Smooth muscle cell (in vitro differentiated cells): ENCODE data around the gene HDAC10. TPM values are rescaled to one million over a fixed set of nuclear protein-coding genes. Genes with fewer than 3 reads are reported as not detected.

Experiments
- DNase-seq: peaks from one replicate; lab custom pipeline; 2025; ENCODE audit not compliant: unreplicated experiment; lab: John Stamatoyannopoulos, UW
- H2AFZ ChIP-seq: fragments of 200-600 bp; sonication (generic); 2 replicates; pipeline ENCODE4 v1.6.0; 2016; ENCODE audit warnings: antibody characterized with exemption, low read depth, mild to moderate bottlenecking
- H3F3A ChIP-seq: fragments of 200-600 bp; sonication (generic); 2 replicates; pipeline ENCODE4 v1.6.0; 2017; ENCODE audit warnings: antibody characterized with exemption, low read depth
- H3K27ac ChIP-seq: fragments of 200-600 bp; sonication (generic); 2 replicates; pipeline ENCODE4 v1.5.1; 2016; ENCODE audit warnings: low read depth, mild to moderate bottlenecking
- H3K27me3 ChIP-seq: fragments of 200-600 bp; sonication (generic); 2 replicates; pipeline ENCODE4 v1.6.1; 2016; ENCODE audit warnings: low read depth, mild to moderate bottlenecking
- H3K36me3 ChIP-seq: fragments of 200-600 bp; sonication (generic); 2 replicates; pipeline ENCODE4 v1.5.1; 2016; ENCODE audit warnings: low read depth
- H3K4me1 ChIP-seq: fragments of 200-600 bp; sonication (generic); 2 replicates; pipeline ENCODE4 v1.5.1; 2016; ENCODE audit warnings: low read depth
- H3K4me2 ChIP-seq: fragments of 200-600 bp; sonication (generic); 2 replicates; pipeline ENCODE4 v1.6.0; 2016; ENCODE audit warnings: mild to moderate bottlenecking
- H3K4me3 ChIP-seq: fragments of 200-600 bp; sonication (generic); 2 replicates; pipeline ENCODE4 v1.5.1; 2016; ENCODE audit warnings: mild to moderate bottlenecking
- H3K79me2 ChIP-seq: fragments of 200-600 bp; sonication (generic); 2 replicates; pipeline ENCODE4 v1.6.0; 2016; ENCODE audit warnings: low read depth, mild to moderate bottlenecking
- H3K9ac ChIP-seq: fragments of 200-600 bp; sonication (generic); 2 replicates; pipeline ENCODE4 v1.6.0; 2016; ENCODE audit warnings: low read depth
- H3K9me3 ChIP-seq: fragments of 200-600 bp; sonication (generic); replicated peaks from 2 replicates; pipeline ENCODE4 v1.5.1; 2016; ENCODE audit warnings: low read depth
- H4K20me1 ChIP-seq: fragments of 200-600 bp; sonication (generic); 2 replicates; pipeline ENCODE4 v1.6.0; 2016; ENCODE audit warnings: low read depth
- CTCF ChIP-seq: fragments of 200-600 bp; sonication (generic); IDR thresholded peaks from 2 replicates; pipeline ENCODE4 v1.5.1; 2017; ENCODE audit warnings: borderline replicate concordance, mild to moderate bottlenecking, antibody characterized with exemption; ENCODE audit not compliant: insufficient read depth, poor library complexity, severe bottlenecking
- WGBS: methylation state at CpG from one replicate; pipeline ENCODE4 v1.1.7; 2016; ENCODE audit warnings: low lambda C conversion rate; 5-methylcytosine and 5-hydroxymethylcytosine counted together
- polyA plus RNA-seq: library from polyadenylated mRNA; unstranded; fragments of >200 nt; fragmentation: Nextera tagmentation; extraction: Ambion mirVana; gene quantifications from 2 replicates; pipeline ENCODE4 v1.2.1, GENCODE V29; 2016
- total RNA-seq: library from RNA; depleted of rRNA; stranded (reverse); fragments of >200 nt; gene quantifications from 2 replicates; pipeline ENCODE4 v1.2.3, GENCODE V29; 2014

The HDAC10 gene
- total and polyA plus RNA-seq, 2 experiments from 2014 or later, result 9.5 to 15.7 TPM

GRCh38 chr22:50221410-50222300 is 29.4 kb downstream of the HDAC10 start:
- Histone ChIP-seq H3K9ac (no peak overlapping the region), H3K4me2 (no peak overlapping the region), H3K36me3 (no peaks in the 10 kb centered on the region), H3K79me2 (no peaks in the 10 kb centered on the region), H3K4me1 (no peaks in the 10 kb centered on the region), H3K9me3 (no peaks in the 10 kb centered on the region), H4K20me1 (peaks cover 24% of the 10 kb centered on the region), H3K27me3 (no peaks in the 10 kb centered on the region), H2AFZ (no peak overlapping the region), H3K27ac (no peak overlapping the region), H3F3A (no peaks in the 10 kb centered on the region), H3K4me3 (no peak overlapping the region)
- WGBS, result 95% methylated on average over 18 of the region's 19 CpGs
- no peak for DNase-seq
- no peak for TF ChIP-seq CTCF

GRCh38 chr22:50220603-50221409 is 30.3 kb downstream of the HDAC10 start:
- Histone ChIP-seq H3K36me3 (no peaks in the 10 kb centered on the region), H3K79me2 (no peaks in the 10 kb centered on the region), H3K27me3 (no peaks in the 10 kb centered on the region), H3K27ac (no peak overlapping the region), H3K4me2 (no peak overlapping the region), H3K4me1 (no peaks in the 10 kb centered on the region), H3K4me3 (no peak overlapping the region), H4K20me1 (peaks cover 32% of the 10 kb centered on the region), H3K9me3 (no peaks in the 10 kb centered on the region), H3F3A (no peaks in the 10 kb centered on the region), H2AFZ (no peak overlapping the region), H3K9ac (no peak overlapping the region)
- TF ChIP-seq CTCF, result no peak
- DNase-seq, result no peak
- WGBS, result 97% methylated on average over 41 of the region's 45 CpGs

GRCh38 chr22:50219800-50220602 is 31.1 kb downstream of the HDAC10 start:
- no peak for DNase-seq
- Histone ChIP-seq H3K27ac (no peak overlapping the region), H3K4me1 (no peaks in the 10 kb centered on the region), H4K20me1 (peaks cover 39% of the 10 kb centered on the region), H3F3A (no peaks in the 10 kb centered on the region), H3K9ac (no peak overlapping the region), H3K79me2 (no peaks in the 10 kb centered on the region), H3K36me3 (no peaks in the 10 kb centered on the region), H3K27me3 (no peaks in the 10 kb centered on the region), H3K4me2 (no peak overlapping the region), H3K4me3 (no peak overlapping the region), H2AFZ (no peak overlapping the region), H3K9me3 (no peaks in the 10 kb centered on the region)
- no peak for TF ChIP-seq CTCF
- WGBS, result 96% methylated on average over 22 of the region's 25 CpGs
